Loucy (cell line): ENCODE data around the gene OTUB2.

Source experiments
- H2AFZ ChIP-seq: fragments of 200-600 bp; sonication (generic); 2 replicates; pipeline ENCODE4 v1.6.0; 2016; ENCODE audit warnings: antibody characterized with exemption, mild to moderate bottlenecking, low read length, moderate library complexity
- H3F3A ChIP-seq: fragments of 200-600 bp; 2 replicates; pipeline ENCODE4 v1.6.0; 2016; ENCODE audit warnings: antibody characterized with exemption, low read depth, mild to moderate bottlenecking
- H3K27me3 ChIP-seq: fragments of 200-600 bp; sonication (generic); 2 replicates; pipeline ENCODE4 v1.6.1; 2014; ENCODE audit warnings: low read length, mild to moderate bottlenecking; ENCODE audit not compliant: insufficient read depth, poor library complexity, severe bottlenecking
- H3K36me3 ChIP-seq: fragments of 200-600 bp; sonication (generic); 2 replicates; pipeline ENCODE4 v1.6.1; 2016; ENCODE audit warnings: low read length; ENCODE audit not compliant: insufficient read depth
- H3K4me1 ChIP-seq: fragments of 200-600 bp; sonication (generic); 2 replicates; pipeline ENCODE4 v1.5.1; 2014; ENCODE audit warnings: low read length, mild to moderate bottlenecking; ENCODE audit not compliant: insufficient read depth, poor library complexity, severe bottlenecking
- H3K4me2 ChIP-seq: fragments of 200-600 bp; sonication (generic); 2 replicates; pipeline ENCODE4 v1.6.0; 2014; ENCODE audit warnings: antibody characterized with exemption, low read length, low read depth, mild to moderate bottlenecking; ENCODE audit not compliant: poor library complexity, severe bottlenecking
- H3K4me3 ChIP-seq: fragments of 200-600 bp; sonication (generic); 2 replicates; pipeline ENCODE4 v1.5.1; 2014; ENCODE audit warnings: low read length, mild to moderate bottlenecking, mixed read lengths; ENCODE audit not compliant: poor library complexity, severe bottlenecking
- H3K79me2 ChIP-seq: fragments of 200-600 bp; sonication (generic); 2 replicates; pipeline ENCODE4 v1.6.1; 2014; ENCODE audit warnings: low read length; ENCODE audit not compliant: insufficient read depth
- H3K9ac ChIP-seq: fragments of 200-600 bp; sonication (generic); 2 replicates; pipeline ENCODE4 v1.6.0; 2014; ENCODE audit warnings: mild to moderate bottlenecking, low read depth, low read length, moderate library complexity; ENCODE audit not compliant: poor library complexity, severe bottlenecking
- H3K9me2 ChIP-seq: fragments of 200-600 bp; sonication (generic); replicated peaks from 2 replicates; pipeline ENCODE4 v1.6.1; 2016; ENCODE audit warnings: low read depth, low read length, mixed read lengths
- H3K9me3 ChIP-seq: fragments of 200-600 bp; sonication (generic); 2 replicates; pipeline ENCODE4 v1.6.1; 2014; ENCODE audit warnings: mild to moderate bottlenecking, antibody characterized with exemption, low read length, low read depth; ENCODE audit not compliant: insufficient read depth
- H4K20me1 ChIP-seq: fragments of 200-600 bp; sonication (generic); 2 replicates; pipeline ENCODE4 v1.6.0; 2014; ENCODE audit warnings: antibody characterized with exemption, low read length, mild to moderate bottlenecking; ENCODE audit not compliant: insufficient read depth, poor library complexity, severe bottlenecking
- CTCF ChIP-seq: fragments of 200-600 bp; sonication (generic); conservative IDR thresholded peaks from 2 replicates; pipeline ENCODE4 v1.5.1; 2014; ENCODE audit warnings: mild to moderate bottlenecking, antibody characterized with exemption, low read length
- EZH2phosphoT487 ChIP-seq: fragments of 200-600 bp; IDR thresholded peaks from 2 replicates; pipeline ENCODE4 v1.6.1; 2018; ENCODE audit warnings: antibody characterized with exemption, mild to moderate bottlenecking, moderate library complexity, borderline replicate concordance

Gene OTUB2

GRCh38 chr14:93981316-93982229 lies 44.6 kb upstream of the OTUB2 start:
- Histone ChIP-seq H3K27me3 (peaks cover 79% of the 10 kb centered on the region), H3K79me2 (no peaks in the 10 kb centered on the region), H3K4me3 (no peak overlapping the region), H3K9me3 (no peaks in the 10 kb centered on the region), H3F3A (no peaks in the 10 kb centered on the region), H4K20me1 (no peaks in the 10 kb centered on the region), H3K4me1 (peaks cover 12% of the 10 kb centered on the region), H2AFZ (no peak overlapping the region), H3K36me3 (no peaks in the 10 kb centered on the region), H3K9me2 (no peaks in the 10 kb centered on the region), H3K4me2 (no peak overlapping the region), H3K9ac (no peak overlapping the region)
- TF ChIP-seq CTCF (no peak), EZH2phosphoT487 (no peak)

GRCh38 chr14:93982230-93983007 lies 43.7 kb upstream of the OTUB2 start:
- H3K36me3 ChIP-seq, result no peaks in the 10 kb centered on the region
- no peaks in the 10 kb centered on the region for H4K20me1 ChIP-seq
- no peaks in the 10 kb centered on the region for H3K9me3 ChIP-seq
- no peaks in the 10 kb centered on the region for H3K9me2 ChIP-seq
- H3K9ac ChIP-seq, result no peak overlapping the region
- peaks cover 10% of the 10 kb centered on the region for H3K4me1 ChIP-seq
- H3K4me3 ChIP-seq, result no peak overlapping the region
- TF ChIP-seq CTCF (no peak), EZH2phosphoT487 (no peak)
- no peaks in the 10 kb centered on the region for H3F3A ChIP-seq
- H2AFZ ChIP-seq, result no peak overlapping the region
- H3K4me2 ChIP-seq, result no peak overlapping the region
- H3K79me2 ChIP-seq, result no peaks in the 10 kb centered on the region
- peaks cover 79% of the 10 kb centered on the region for H3K27me3 ChIP-seq

GRCh38 chr14:93984070-93984469 lies 42.1 kb upstream of the OTUB2 start:
- Histone ChIP-seq H3F3A (no peaks in the 10 kb centered on the region), H3K4me2 (no peak overlapping the region), H3K4me3 (no peak overlapping the region), H3K79me2 (no peaks in the 10 kb centered on the region), H3K4me1 (no peaks in the 10 kb centered on the region), H3K9me3 (no peaks in the 10 kb centered on the region), H3K9ac (no peak overlapping the region), H3K9me2 (no peaks in the 10 kb centered on the region), H3K36me3 (no peaks in the 10 kb centered on the region), H3K27me3 (peaks cover 78% of the 10 kb centered on the region), H4K20me1 (no peaks in the 10 kb centered on the region), H2AFZ (no peak overlapping the region)
- TF ChIP-seq EZH2phosphoT487 (no peak), CTCF (no peak)
